Endothelial cell of umbilical vein (primary cell): Measurements from ENCODE around the gene SLC35G1. TPM values are rescaled to one million over a fixed set of nuclear protein-coding genes. Genes with fewer than 3 reads are reported as not detected.

Experiments used
- BruUV-seq: library from RNA; stranded (reverse); fragments of 400-500 nt; replicated peaks from 2 replicates; lab custom pipeline; 2021; lab: Mats Ljungman, UMichigan
- CTCF ChIA-PET: fragments of 300-600, 350-600 bp; sonication (Branson Sonifier 250); formaldehyde crosslinking; loops from one replicate; lab custom pipeline; 2021; ENCODE audit warnings: antibody characterized with exemption, inconsistent platforms; lab: Charles Lee
- POLR2A ChIA-PET: fragments of 300-600, 350-600 bp; sonication (Branson Sonifier 250); formaldehyde crosslinking; loops from one replicate; lab custom pipeline; 2021; ENCODE audit warnings: antibody characterized with exemption, inconsistent platforms; lab: Charles Lee
- DNase-seq: peaks from one replicate; pipeline ENCODE4 v3.0.0-alpha.2; 2011; ENCODE audit warnings: low read depth, low spot score
- FAIRE-seq: peaks from 2 replicates; lab custom pipeline; 2011; peaks lifted over from hg19 to GRCh38; lab: Jason Lieb, UNC
- H2AFZ ChIP-seq: 2 replicates; pipeline ENCODE4 v1.6.0; 2012; ENCODE audit warnings: low read depth, low read length, control low read depth, inconsistent platforms
- H3K27ac ChIP-seq: 2 replicates; pipeline ENCODE4 v1.5.1; 2011; ENCODE audit warnings: low read depth, mild to moderate bottlenecking, control low read depth, low read length, moderate library complexity; ENCODE audit not compliant: insufficient read depth
- H3K27me3 ChIP-seq, 2 experiments: 2 replicates each; pipeline versions ENCODE4 v1.6.0 to v1.6.1; 2011; ENCODE audit warnings: low read length in 2 of 2, mixed read lengths in 1 of 2; ENCODE audit not compliant: control insufficient read depth in 2 of 2, insufficient read depth in 2 of 2
- H3K36me3 ChIP-seq, 2 experiments: 2 replicates in 1 of 2; 3 replicates in 1 of 2; pipeline ENCODE4 v1.5.1; 2011; ENCODE audit warnings: low read length in 2 of 2, mild to moderate bottlenecking in 1 of 2, moderate library complexity in 1 of 2; ENCODE audit not compliant: control insufficient read depth in 2 of 2, insufficient read depth in 2 of 2; ENCODE audit errors: extremely low read depth in 1 of 2
- H3K4me1 ChIP-seq: 3 replicates; pipeline ENCODE4 v1.5.1; 2011; ENCODE audit warnings: mild to moderate bottlenecking, low read length; ENCODE audit not compliant: control insufficient read depth, insufficient read depth; ENCODE audit errors: extremely low read depth
- H3K4me2 ChIP-seq: 2 replicates; pipeline ENCODE4 v1.6.1; 2011; ENCODE audit warnings: low read length, control low read depth, mixed read lengths; ENCODE audit not compliant: insufficient read depth
- H3K4me3 ChIP-seq, 3 experiments: fragments of 200-600 bp in 1 of 3; sonication (generic), shearing (Covaris generic) in 1 of 3; replicated peaks in 1 of 3; 2 replicates each; pipeline ENCODE4 v1.5.1; 2011 to 2016; ENCODE audit warnings: control low read depth in 3 of 3, low read length in 3 of 3, mild to moderate bottlenecking in 2 of 3, inconsistent platforms in 1 of 3, low read depth in 1 of 3, moderate library complexity in 1 of 3; ENCODE audit not compliant: insufficient read depth in 1 of 3
- H3K79me2 ChIP-seq: 2 replicates; pipeline ENCODE4 v1.6.0; 2012; ENCODE audit warnings: low read length, inconsistent platforms; ENCODE audit not compliant: control insufficient read depth, insufficient read depth
- H3K9ac ChIP-seq: replicated peaks from 2 replicates; pipeline ENCODE3; 2011; ENCODE audit warnings: low read length, control low read depth; ENCODE audit not compliant: insufficient read depth; ENCODE audit errors: extremely low read depth
- H3K9me1 ChIP-seq: replicated peaks from 3 replicates; pipeline ENCODE4 v1.6.0; 2011; ENCODE audit warnings: mild to moderate bottlenecking, low read length; ENCODE audit not compliant: control insufficient read depth, insufficient read depth; ENCODE audit errors: extremely low read depth
- H3K9me3 ChIP-seq: replicated peaks from 2 replicates; pipeline ENCODE4 v1.5.1; 2012; ENCODE audit warnings: low read length, inconsistent platforms; ENCODE audit not compliant: control insufficient read depth, insufficient read depth
- H4K20me1 ChIP-seq: replicated peaks from 2 replicates; pipeline ENCODE3; 2011; ENCODE audit warnings: mild to moderate bottlenecking, low read length; ENCODE audit not compliant: control insufficient read depth, insufficient read depth; ENCODE audit errors: extremely low read depth
- EZH2 ChIP-seq: IDR thresholded peaks from 2 replicates; pipeline ENCODE4 v1.6.1; 2012; ENCODE audit warnings: borderline replicate concordance, low read depth, mild to moderate bottlenecking, moderate library complexity, low read length, inconsistent platforms; ENCODE audit not compliant: severe bottlenecking
- FOS ChIP-seq: IDR thresholded peaks from 2 replicates; pipeline ENCODE4 v1.6.1; 2011; ENCODE audit warnings: mild to moderate bottlenecking, low read length, moderate library complexity, borderline replicate concordance; ENCODE audit not compliant: insufficient read depth
- GATA2 ChIP-seq: IDR thresholded peaks from 2 replicates; pipeline ENCODE4 v1.7.0; 2011; ENCODE audit warnings: low read depth, mild to moderate bottlenecking, moderate library complexity, mixed read lengths, low read length; ENCODE audit not compliant: insufficient read length, insufficient read depth
- JUN ChIP-seq: IDR thresholded peaks from 2 replicates; pipeline ENCODE4 v1.6.1; 2011; ENCODE audit warnings: borderline replicate concordance, low read depth; ENCODE audit not compliant: insufficient read length, insufficient read depth
- MYC ChIP-seq: IDR thresholded peaks from one replicate; pipeline ENCODE4 v1.6.1; 2011; ENCODE audit warnings: mild to moderate bottlenecking, low read depth, low read length
- POLR2A ChIP-seq: IDR thresholded peaks from 2 replicates; pipeline ENCODE4 v1.6.1; 2012; ENCODE audit warnings: low read depth, mild to moderate bottlenecking, control low read depth, low read length
- dilution Hi-C: fragments of 300-500 bp; cut with MboI; formaldehyde crosslinking; loops from one replicate; pipeline ENCODE4 v1.15.0; 2019; ENCODE audit warnings: low sequenced_read_pairs; ENCODE audit not compliant: extremely low pct_ligation_motif_present
- intact Hi-C: fragments of 100-400 bp; cut with micrococcal nuclease; formaldehyde crosslinking; loops from one replicate; pipeline ENCODE4 v1.10.0; 2022
- polyA plus RNA-seq, 4 experiments: library from polyadenylated mRNA; depleted of rRNA in 3 of 4; stranded (reverse) in 3 of 4; unstranded in 1 of 4; fragments of >200 nt; gene quantifications; 2 replicates each; pipeline versions ENCODE4 v1.2.1 to v1.2.3, GENCODE V29; 2011 to 2012; ENCODE audit warnings: missing spikeins in 1 of 4
- total RNA-seq: library from RNA; stranded (reverse); gene quantifications from 2 replicates; pipeline ENCODE4 v1.2.3, GENCODE V29; 2021

The SLC35G1 gene
- total and polyA plus RNA-seq, 2 donors (not counting 3 experiments of a cell fraction or from before 2014, with no cell fraction given), result 2.5 to 4.1 TPM

GRCh38 chr10:93854975-93855374 lies 38.8 kb upstream of the SLC35G1 start:
- H3K79me2 ChIP-seq, result no peaks in the 10 kb centered on the region
- H2AFZ ChIP-seq, result no peak overlapping the region
- ChIA-PET POLR2A (no interaction called here), CTCF (interaction anchor here (0.9 to 1.5 kb wide), 2 partner anchors 34 to 300 kb away, joined by 4 to 5 read pairs; no protein-coding TSS in a partner anchor)
- H3K9ac ChIP-seq, result no peak overlapping the region
- H3K9me1 ChIP-seq, result peaks cover 2% of the 10 kb centered on the region
- intact Hi-C loops (loop anchor here (1.0 to 5.0 kb wide), 2 partner anchors 35 to 153 kb away; partner anchors contain the start of gene FRA10AC1), dilution Hi-C loops (no loop called here)
- H3K27ac ChIP-seq, result no peak overlapping the region
- peaks cover 7% of the 10 kb centered on the region for H3K4me1 ChIP-seq
- H3K27me3 ChIP-seq, result peaks cover 4 to 6% of the 10 kb centered on the region in 2 experiments
- no peak overlapping the region for H3K4me3 ChIP-seq
- FAIRE-seq (no peak), DNase-seq (peak; percentile 50)
- no TSS peak for BruUV-seq
- no peaks in the 10 kb centered on the region for H4K20me1 ChIP-seq
- TF ChIP-seq GATA2 (no peak), POLR2A (no peak), JUN (no peak), FOS (no peak)
- no peaks in the 10 kb centered on the region for H3K9me3 ChIP-seq
- H3K36me3 ChIP-seq, result no peaks in the 10 kb centered on the region
- H3K4me2 ChIP-seq, result peak overlapping the region; percentile 21

- dilution Hi-C loops (no loop called here), intact Hi-C loops (loop anchor here (5.0 kb wide), 1 partner anchor 154 kb away; the partner anchor contains the start of gene FRA10AC1)
- Histone ChIP-seq H3K9ac (no peak overlapping the region), H3K4me3 (no peak overlapping the region), H3K79me2 (no peaks in the 10 kb centered on the region), H3K4me2 (no peak overlapping the region), H3K4me1 (peaks cover 7% of the 10 kb centered on the region), H3K27me3 (peaks cover 2 to 4% of the 10 kb centered on the region in 2 experiments), H3K9me1 (peaks cover 2% of the 10 kb centered on the region), H3K36me3 (no peaks in the 10 kb centered on the region), H3K9me3 (no peaks in the 10 kb centered on the region), H3K27ac (no peak overlapping the region), H2AFZ (no peak overlapping the region), H4K20me1 (no peaks in the 10 kb centered on the region)
- TF ChIP-seq MYC (no peak), POLR2A (no peak), GATA2 (no peak), EZH2 (no peak), FOS (no peak)
- FAIRE-seq (no peak), DNase-seq (no peak)
- POLR2A ChIA-PET, result no interaction called here
- no TSS peak for BruUV-seq
- CTCF ChIA-PET, result interaction anchor here (1.2 to 3.2 kb wide), 2 partner anchors 41 to 301 kb away, joined by 8 to 15 read pairs; no protein-coding TSS in a partner anchor
Observed at GRCh38 chr10:93856349-93857145, 37.2 kb upstream of the SLC35G1 start.
